GM12801 (cell line): Measurements from ENCODE around the gene HMCN2.

ENCODE experiments used
- CTCF ChIP-seq: IDR thresholded peaks from one replicate; pipeline ENCODE4 v1.5.1; 2011; ENCODE audit warnings: control low read depth; ENCODE audit not compliant: insufficient read length; ENCODE audit errors: extremely low read depth

HMCN2 gene

GRCh38 chr9:130428086-130428665, 162.6 kb downstream of the HMCN2 start:
- TF ChIP-seq CTCF = no peak

GRCh38 chr9:130429381-130429780, 163.8 kb downstream of the HMCN2 start:
- no peak for TF ChIP-seq CTCF

GRCh38 chr9:130429831-130430230, 164.3 kb downstream of the HMCN2 start:
- TF ChIP-seq CTCF = no peak

- TF ChIP-seq CTCF = no peak
These were observed 164.7 kb downstream of the HMCN2 start for GRCh38 chr9:130430232-130430631.

- TF ChIP-seq CTCF = no peak
These were observed 165.4 kb downstream of the HMCN2 start for GRCh38 chr9:130430734-130431535.

GRCh38 chr9:130431536-130432303, 166.2 kb downstream of the HMCN2 start:
- TF ChIP-seq CTCF = no peak

- no peak for TF ChIP-seq CTCF
These were observed 166.8 kb downstream of the HMCN2 start for GRCh38 chr9:130432362-130432761.
